ENCODE measurements around the gene TRIM54.
"Not testable (repeated sequence)": the region's sequence is repeated elsewhere in the genome, so short reads cannot be mapped to it uniquely, and the experiment has no call there.

The TRIM54 gene

DNA sequence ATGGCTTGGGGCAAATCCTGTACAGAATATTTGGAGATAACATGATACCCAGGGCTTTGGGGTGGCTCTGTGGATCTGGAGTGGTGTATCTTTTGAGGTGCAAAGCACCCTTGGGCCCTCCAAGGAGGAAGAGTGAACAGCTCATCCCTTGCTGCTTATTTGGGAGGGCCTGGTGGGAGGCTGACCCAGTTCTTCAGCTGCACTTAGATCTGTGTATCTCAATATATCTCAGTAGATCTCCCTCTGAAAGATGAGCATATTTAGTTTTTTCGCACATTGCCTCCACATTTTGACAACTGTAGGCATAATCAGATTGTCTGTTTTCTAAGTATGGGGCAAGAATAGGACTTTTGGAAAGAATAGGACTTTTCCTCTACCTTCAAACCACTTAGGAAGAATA lies 2.8 kb downstream of the TRIM54 start:
- no peak for DNase-seq (ENCODE audit: low spot score)

DNA sequence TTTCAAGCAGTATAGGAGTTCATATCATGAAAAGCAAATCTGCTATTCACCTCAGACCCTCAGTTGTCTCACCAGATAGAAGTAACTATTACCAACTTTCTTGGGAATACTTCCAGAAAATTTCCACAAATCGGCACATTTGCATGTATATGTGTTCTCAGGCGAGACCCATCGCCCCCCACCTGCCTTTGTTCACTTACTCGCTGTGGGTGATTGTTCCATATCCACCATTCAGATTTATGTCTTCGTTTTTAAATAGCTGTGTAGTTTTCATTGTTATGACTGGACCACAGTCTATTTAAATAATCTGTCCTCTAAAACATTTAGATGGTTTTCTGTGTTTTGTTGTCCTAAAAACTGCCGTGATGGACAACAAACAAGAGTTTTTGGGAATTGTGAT lies 3.3 kb downstream of the TRIM54 start:
- no peak for DNase-seq (ENCODE audit: low spot score)

DNA sequence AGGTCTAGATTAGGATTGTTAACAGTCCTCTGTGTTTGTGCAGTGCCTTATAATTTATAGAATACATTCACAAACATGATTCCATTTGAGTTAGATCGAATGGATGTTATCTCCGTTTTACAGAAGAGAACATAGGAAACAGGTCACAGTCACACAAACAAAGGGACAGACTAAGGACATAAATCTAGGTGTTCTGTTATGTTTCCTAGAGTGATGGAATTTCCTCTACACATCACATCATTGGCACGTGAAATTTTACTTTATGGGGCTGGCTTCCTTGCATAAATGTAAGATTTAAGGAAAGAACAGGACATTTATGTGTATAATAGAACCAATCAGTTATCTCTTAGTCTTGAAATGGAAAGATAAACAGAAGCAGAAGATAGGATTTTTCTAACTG lies 6.4 kb downstream of the TRIM54 start:
- DNase-seq (ENCODE audit: low spot score), result no peak

- no peak for DNase-seq (ENCODE audit: low spot score)
These were observed 8.3 kb downstream of the TRIM54 start for GRCh38 chr2:27290549-27290948.

DNA sequence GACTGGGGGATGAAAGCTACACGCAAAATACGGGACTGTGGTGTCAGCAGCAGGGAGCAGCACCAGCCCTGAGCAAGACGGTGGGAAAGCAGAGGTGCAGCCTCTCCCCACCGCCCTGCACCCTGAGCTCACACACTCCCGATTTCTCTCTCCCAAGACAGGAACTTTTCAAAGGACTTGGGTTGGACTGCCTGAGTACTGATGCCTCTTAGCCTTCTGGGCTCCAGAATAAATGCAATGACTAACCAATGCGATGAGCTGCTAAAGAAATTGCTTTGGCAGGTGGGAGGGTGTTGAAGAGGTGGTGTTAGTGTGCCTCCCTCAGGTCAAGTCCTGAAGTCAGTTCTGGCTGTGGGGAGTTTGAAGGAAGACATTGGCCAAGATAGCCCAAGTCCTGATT lies 9.6 kb downstream of the TRIM54 start:
- DNase-seq (ENCODE audit: low spot score), result no peak

DNA sequence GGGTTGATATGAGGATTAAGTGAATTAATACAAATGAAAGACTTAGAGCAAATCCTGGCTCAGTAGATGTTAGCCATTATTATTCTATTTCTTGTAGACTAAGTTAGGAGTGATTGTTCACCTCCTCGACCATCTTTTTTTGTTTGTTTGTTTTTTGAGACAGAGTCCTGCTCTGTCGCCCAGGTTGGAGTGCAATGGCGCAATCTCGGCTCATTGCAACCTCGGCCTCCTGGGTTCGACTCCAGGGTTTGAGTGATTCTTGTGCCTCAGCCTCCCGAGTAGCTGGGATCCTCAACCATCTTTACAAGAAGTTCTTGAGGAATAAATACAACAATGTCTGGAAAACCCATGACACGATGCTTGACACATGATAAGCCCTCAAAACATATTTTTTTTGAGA lies 12.7 kb downstream of the TRIM54 start:
- DNase-seq (ENCODE audit: low spot score), result no peak

- DNase-seq (ENCODE audit: low spot score), result no peak
These were observed 14.3 kb downstream of the TRIM54 start for GRCh38 chr2:27296481-27296880.

- no peak for DNase-seq (ENCODE audit: low spot score)
These were observed 15.0 kb downstream of the TRIM54 start for GRCh38 chr2:27297195-27297594.

DNA sequence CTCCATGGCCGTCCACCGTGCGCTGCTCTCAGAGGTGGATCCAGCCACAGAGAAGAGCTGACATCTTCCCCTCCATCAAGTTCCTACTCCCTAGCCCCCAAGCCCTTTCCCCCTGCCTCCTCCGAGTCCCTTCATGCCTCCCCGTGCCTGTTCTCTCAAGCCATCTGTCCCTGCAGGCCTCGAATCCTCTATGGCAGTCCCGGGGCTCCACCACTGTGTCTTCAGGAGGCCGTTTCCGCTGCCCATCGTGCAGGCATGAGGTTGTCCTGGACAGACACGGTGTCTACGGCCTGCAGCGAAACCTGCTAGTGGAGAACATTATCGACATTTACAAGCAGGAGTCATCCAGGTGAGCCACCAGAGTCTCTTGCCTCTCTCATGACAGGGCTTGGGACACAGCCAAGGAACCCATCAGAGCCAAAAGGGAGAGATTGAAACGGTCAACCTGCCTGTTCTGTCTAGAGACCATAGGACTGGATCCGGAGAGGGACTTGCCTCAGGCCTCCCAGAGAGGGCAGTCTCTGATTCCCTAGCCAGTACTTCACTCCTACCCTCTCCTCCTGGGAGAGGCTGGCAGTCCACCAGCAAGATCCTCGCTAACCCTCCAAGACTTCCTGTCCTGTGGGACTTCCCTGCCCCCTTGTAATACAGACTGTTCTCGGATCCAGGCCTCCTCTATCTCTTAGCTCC lies 16.3 kb downstream of the TRIM54 start:
- DNase-seq (ENCODE audit: low spot score), result no peak

- DNase-seq (ENCODE audit: low spot score), result not testable (repeated sequence)
These were observed 18.4 kb downstream of the TRIM54 start for GRCh38 chr2:27300606-27301005.

DNA sequence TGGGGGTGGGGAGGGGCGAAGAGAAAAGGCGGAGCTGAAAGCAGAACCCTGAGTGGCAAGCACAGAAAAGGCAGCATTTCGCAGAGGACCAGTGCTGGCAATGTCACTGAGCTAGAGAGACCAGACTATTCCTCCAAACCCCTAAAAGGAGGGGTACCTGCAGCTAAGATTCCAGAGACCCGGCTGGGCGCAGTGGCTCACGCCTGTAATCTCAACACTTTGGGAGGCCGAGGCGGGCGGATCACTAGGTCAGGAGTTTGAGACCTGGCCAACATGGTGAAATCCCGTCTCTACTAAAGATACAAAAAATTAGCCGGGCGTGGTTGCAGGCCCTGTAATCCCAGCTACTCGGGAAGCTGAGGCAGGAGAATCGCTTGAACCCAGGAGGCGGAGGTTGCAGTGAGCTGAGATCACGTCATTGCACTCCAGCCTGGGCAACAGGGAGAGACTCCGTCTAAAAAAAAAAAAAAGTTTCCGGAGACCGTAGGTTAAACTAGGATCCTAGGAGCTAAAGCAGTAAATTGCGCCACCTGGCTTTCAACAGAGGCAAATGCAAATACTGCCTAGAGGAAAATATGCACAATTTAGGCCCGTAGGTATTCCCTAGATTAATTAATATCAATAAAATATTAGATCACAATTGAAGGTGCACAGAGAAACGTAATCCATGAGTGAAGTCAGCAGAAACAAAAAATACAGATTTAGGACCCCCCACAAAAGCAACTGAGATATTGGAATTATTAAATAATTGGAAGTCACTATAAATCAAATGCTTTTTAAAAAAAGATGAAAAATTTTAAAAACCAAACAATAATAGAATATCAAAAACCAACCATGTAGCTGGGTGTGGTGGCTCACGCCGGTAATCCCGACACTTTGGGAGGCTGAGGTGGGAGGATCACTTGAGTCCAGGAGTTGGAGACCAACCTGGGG lies 21.1 kb downstream of the TRIM54 start:
- DNase-seq (ENCODE audit: low spot score), result peak; percentile 58

DNA sequence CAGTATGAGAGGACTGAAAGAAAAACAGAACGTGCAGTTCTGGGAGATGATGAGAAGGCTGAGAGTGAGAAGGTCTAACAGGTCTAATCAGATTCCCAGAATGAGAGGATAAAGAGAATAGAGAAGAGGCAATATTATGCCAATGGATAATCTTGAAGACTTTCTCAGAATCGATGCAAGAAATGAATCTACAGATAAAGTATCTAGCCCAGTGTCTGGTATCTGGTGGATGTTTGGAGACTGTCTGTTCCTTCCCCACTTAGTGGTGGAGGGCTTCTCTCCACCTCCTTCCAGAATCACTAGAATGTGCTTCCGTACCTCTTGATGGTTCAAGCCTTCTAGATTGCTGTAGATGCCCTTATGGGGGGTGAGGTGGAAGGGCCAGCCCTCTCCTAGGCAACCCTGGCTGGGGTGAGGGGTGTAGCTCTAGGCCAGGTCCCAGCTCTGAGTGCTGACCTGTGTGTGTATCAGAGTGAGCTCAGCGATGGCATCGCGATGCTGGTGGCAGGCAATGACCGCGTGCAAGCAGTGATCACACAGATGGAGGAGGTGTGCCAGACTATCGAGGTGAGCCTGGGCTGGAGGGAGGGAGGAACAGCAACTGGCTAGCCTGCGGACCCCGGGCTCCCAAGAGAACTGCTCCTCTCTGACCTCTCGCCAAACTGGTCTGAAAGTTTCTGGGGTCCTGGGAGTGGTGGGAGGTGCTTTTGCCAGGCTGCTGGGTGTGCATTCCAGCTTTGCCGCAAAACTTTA lies 22.4 kb downstream of the TRIM54 start:
- no peak for DNase-seq (ENCODE audit: low spot score)

DNA sequence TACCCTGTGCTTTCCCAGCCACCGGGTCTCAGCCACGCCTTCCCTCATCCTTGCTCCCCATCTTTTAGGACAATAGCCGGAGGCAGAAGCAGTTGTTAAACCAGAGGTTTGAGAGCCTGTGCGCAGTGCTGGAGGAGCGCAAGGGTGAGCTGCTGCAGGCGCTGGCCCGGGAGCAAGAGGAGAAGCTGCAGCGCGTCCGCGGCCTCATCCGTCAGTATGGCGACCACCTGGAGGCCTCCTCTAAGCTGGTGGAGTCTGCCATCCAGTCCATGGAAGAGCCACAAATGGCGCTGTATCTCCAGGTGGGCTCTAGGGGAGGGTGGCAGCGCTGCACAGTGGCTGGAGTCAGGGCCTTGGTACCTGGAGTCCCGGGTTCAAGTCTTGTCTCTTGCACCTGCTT lies 23.3 kb downstream of the TRIM54 start:
- DNase-seq (ENCODE audit: low spot score), result no peak

DNA sequence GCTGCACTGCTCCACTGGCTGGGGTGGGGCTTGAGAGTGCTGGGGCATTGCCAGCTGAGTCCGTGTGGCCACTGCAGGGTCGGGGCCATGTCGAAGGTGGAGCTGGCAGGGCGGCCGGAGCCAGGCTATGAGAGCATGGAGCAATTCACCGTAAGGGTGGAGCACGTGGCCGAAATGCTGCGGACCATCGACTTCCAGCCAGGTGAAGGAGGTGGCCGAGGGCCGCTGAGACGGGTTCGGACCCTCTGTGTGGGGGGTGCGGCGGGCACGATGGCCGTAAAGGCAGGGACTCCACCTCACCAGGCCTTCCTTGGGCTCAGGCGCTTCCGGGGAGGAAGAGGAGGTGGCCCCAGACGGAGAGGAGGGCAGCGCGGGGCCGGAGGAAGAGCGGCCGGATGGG lies 23.9 kb downstream of the TRIM54 start:
- DNase-seq (ENCODE audit: low spot score), result no peak

GRCh38 chr2:27306573-27307286 lies 24.5 kb downstream of the TRIM54 start:
- DNase-seq (ENCODE audit: low spot score), result no peak

GRCh38 chr2:27307287-27307544 lies 25.0 kb downstream of the TRIM54 start:
- no peak for DNase-seq (ENCODE audit: low spot score)

DNA sequence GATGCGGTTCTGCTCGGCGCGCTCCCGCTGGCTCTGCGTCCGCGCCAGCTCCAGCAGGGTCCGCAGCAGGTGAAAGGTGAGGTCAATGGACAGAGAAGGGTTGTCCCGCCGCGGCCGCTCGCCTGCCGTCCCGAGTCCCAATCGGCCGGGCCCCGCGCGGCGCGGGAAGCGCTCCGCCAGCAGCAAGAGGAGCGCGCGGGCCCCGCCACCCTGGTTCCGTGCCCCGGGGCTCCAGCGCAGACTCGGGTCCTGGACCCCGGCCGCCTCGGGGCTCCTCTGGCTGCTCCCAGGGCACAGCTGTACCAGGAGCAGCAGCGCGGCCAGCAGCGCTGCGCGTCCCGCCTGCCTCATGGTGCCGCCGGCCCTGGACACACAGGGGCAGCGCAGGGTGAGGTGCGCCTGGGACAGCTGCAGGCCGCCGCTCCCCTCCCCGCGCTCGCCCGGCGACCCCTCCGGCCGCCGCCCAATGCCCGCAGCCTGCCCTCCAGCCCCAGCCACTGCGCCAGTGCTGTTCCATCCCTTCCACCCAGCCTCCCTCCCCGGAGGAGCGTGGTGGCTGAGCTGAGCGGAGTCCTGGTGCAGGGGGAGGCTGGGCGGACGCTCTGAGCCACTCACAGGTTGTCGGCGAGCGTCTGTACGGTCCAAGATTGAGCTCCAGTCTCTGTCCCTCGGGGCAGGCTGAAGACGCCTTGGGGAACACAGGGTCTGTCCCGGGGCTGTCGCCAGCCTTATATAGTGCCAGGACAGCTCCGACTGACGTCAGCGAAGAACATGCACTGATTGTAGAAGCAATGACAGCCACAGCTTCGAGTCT lies 25.5 kb downstream of the TRIM54 start:
- no peak for DNase-seq (ENCODE audit: low spot score)

GRCh38 chr2:27308359-27308881 lies 26.2 kb downstream of the TRIM54 start, which contains the start of gene UCN:
UCN (minus strand) TSS chr2:27308445; CDS start chr2:27307895, 550 bp downstream.
- DNase-seq (ENCODE audit: low spot score), result no peak

DNA sequence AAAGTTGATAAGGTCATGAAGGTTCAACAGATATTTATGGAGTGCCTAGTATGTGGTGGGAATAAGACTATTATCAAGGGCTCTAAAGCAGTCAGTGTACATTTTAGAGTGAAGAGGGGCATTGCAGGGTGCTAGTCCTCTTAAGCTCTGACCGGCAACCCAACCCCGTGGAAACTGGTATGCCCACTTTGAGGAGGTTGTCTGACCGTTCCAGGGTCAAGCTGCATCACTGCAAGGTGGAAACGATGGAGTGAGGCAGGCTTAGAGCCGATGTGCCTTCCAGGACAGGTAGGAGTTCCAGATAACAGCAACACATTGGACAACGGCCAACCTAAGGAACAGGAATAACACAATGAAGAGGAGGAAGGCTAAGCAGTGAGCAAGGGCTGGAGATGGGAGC lies 27.4 kb downstream of the TRIM54 start:
- DNase-seq (ENCODE audit: low spot score), result no peak

GRCh38 chr2:27312152-27312551 lies 29.9 kb downstream of the TRIM54 start:
- no peak for DNase-seq (ENCODE audit: low spot score)
